HG02885 (cell line): ENCODE results near the gene MYF5.

ENCODE experiments used
- ATAC-seq: cut with Tn5 transposase; IDR thresholded peaks from one replicate; pipeline ENCODE4 v1.9.1; 2021; ENCODE audit warnings: mild to moderate bottlenecking; ENCODE audit not compliant: unreplicated experiment, poor library complexity

Gene MYF5

DNA sequence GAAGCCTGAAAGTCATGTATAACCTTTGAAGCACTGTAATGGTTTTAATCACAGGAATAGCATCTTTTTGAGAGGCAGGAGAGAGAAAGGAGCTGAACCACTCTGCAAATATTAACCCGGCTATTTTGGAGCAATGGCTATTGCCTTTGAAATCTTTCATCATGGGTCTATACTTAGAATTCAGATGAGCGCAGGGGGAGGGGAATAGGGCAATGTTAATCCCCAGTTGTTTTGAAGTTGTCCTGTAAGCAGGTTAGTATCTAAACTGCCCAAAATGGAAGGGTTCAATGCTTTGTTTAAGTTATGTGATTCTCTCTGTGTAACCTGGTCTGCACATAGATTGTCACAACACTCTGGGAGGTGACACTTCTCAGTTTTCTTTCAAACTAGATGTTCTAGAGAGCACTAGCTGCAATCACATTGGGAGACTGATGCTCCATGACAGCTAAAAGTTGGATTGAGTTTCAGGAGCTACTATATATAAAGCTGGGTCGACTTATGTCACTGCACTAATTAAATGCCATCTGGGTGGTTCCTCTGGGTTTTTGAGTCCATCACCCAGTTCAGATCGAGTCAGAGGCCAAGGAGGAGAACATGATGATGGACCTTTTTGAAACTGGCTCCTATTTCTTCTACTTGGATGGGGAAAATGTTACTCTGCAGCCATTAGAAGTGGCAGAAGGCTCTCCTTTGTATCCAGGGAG, 9.4 kb upstream of the MYF5 start, which contains the start of gene MYF6:
Gene MYF6 (plus strand): TSS at position 509 of the 704 bp plus-strand sequence. CDS start 86 bp downstream, at position 595.
- ATAC-seq = no peak

- ATAC-seq = no peak
Measured at GRCh38 chr12:80707830-80708258, 8.9 kb upstream of the MYF5 start.

- ATAC-seq = no peak
Measured at GRCh38 chr12:80708259-80708974, 8.3 kb upstream of the MYF5 start.

- no peak for ATAC-seq
Measured at GRCh38 chr12:80708975-80709328, 7.8 kb upstream of the MYF5 start.

DNA sequence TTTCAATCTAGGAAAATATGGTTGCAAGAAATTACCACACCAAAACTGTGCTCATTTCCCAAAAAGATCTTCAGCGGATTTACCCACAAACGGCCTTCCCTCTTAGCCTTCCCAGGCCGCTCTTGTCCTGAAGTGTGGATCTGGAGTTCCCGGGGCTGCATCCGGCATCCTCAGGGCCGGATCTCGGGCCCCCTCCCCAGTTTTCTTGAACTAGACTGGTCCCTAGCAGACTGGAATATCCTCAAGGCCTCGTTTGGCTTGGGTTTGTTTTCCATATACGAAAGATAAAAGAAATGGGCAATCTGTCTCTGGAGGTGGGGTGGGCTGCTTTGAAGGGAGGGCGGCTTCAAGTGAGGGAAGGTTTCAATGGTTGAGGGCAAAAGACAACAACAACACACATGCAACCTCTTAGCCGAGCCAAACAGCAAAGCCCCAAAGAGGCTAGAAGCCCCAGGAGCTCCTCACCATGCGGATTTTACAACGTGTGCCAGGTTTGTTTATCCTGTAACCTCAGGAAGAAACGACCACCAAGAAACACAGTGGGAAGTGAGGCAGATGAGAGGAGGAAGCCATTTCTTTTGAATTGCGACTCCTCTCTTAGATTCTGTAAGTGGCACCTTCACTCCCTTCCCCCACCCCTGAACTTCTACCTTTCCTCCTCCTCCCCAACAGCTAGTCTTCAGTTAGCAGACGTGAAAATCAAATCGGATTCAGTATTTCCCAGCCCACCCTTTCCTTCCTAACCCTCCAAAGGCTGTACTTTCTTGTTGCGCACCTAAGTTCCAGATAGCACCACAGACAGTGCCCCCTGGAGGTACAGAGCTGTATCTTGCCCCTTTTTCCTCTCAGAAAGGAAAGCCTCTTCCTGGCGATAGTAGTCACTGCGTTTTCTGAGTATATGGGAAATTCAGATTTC, 6.6 kb upstream of the MYF5 start:
- peak; percentile 57 for ATAC-seq

- ATAC-seq = peak; percentile 14
Measured at GRCh38 chr12:80710727-80711449, 5.8 kb upstream of the MYF5 start.

- ATAC-seq = no peak
Measured at GRCh38 chr12:80711866-80712265, 4.8 kb upstream of the MYF5 start.

DNA sequence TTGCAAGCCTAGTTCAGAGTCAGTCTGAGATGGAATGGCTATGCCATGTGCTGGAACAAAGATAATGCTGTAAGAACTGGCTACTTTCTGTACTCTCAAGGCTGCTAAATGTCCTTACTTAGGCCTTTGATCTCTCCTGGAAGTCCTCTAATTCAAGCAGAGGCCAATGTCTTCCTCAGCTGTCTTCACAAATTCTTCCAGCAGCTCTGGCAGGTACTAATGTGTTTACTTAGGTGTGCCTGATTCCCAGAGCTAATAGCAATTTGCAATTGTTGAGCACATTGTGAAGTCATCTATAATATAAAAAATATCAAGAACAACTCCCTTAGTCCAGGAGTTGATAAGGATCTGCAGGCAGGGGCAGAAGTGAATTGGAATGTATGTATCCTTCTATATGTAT, 3.8 kb upstream of the MYF5 start:
- ATAC-seq = no peak

GRCh38 chr12:80713419-80713818, 3.3 kb upstream of the MYF5 start:
- ATAC-seq = no peak

DNA sequence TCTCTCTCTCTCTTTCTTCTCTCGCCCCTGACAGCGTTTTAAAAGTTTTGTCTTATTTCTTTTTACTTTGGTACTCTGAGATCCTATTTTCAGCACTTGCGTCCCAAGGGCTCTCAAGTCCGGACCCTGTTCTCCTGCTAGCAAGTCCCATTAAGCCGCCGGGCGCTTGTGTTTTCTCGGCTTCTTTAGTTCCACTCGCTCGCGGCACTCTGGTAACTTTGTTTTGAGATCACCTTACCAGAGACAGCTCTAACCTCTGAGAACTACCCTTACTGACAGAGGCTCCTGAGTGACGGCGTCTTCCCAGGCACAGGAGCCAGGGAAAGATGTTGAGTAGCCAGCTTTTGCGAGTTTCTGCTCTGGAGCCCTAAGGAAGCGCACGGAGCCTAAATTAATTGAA, 2.7 kb upstream of the MYF5 start:
- no peak for ATAC-seq

DNA sequence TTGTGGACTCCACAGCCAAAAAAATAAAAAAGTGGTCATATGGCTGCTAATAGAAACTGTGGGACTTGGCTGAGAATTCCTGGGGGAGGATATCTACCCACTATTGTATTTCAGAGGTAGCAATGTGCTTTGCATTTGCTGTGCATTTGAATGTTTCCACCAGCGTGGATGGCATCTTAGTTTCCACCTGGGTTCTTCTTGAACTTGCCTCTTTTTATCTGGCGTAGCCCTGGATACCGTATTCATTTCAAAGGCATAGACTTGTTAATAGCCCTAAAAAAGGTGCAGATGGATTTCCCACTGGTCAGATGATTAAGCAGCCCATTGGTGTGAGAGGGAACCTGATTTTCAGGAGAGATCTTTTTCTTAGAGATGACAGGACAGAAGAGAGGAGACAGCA, 1.9 kb upstream of the MYF5 start:
- no peak for ATAC-seq

- no peak for ATAC-seq
Measured at GRCh38 chr12:80715713-80716249, 931 bp upstream of the MYF5 start.

GRCh38 chr12:80717856-80718255, 1.1 kb downstream of the MYF5 start:
- no peak for ATAC-seq

GRCh38 chr12:80720516-80720915, 3.8 kb downstream of the MYF5 start:
- ATAC-seq = no peak

DNA sequence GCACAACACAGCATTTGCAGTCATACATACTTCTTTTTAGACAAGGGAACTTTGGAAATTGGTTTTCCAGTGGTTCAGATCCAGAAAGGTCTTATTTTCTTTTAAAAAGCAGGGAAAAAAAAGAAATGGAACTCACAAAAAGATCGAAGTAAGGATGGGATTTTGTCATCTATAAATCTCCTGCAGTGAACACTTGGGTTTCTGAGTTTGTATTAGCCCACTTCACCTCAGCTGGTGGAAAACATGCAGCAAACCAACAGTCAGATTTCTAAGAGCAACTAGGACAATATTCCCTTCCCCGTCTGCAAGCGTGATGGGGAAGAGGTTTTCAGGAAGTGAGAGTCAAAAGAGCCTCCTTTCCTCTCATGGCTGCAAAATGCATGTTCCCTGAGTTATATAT, 4.6 kb downstream of the MYF5 start:
- ATAC-seq = no peak

- ATAC-seq = no peak
Measured at GRCh38 chr12:80745851-80746505, 29.3 kb downstream of the MYF5 start.

DNA sequence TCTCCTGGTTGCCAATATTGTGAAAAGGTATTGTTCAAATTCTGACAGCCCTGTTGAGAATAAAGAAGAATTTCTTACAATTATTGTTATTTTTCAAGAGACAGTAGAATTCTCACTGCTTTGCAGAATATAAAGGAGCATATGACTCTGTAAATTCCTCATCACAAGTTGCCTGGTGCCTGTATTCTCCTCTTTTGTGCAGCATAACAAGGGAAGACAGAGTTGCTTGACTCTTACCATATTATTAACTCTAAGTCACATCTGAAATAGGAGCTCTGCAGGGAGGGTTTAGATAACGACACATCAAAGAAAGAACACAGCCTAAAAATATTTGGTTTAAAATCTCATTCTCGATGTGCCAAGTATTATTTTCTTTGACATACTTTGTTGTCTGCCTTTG, 31.1 kb downstream of the MYF5 start:
- ATAC-seq = no peak

GRCh38 chr12:80749456-80749855, 32.7 kb downstream of the MYF5 start:
- ATAC-seq = no peak

- ATAC-seq = no peak
Measured at GRCh38 chr12:80752464-80752863, 35.8 kb downstream of the MYF5 start.

GRCh38 chr12:80754274-80754673, 37.6 kb downstream of the MYF5 start:
- ATAC-seq = no peak
